HG03103 (cell line): ENCODE data around the gene UNC5C.

ENCODE experiments used
- ATAC-seq: cut with Tn5 transposase; IDR thresholded peaks from one replicate; pipeline ENCODE4 v1.9.1; 2021; ENCODE audit warnings: low read depth; ENCODE audit not compliant: unreplicated experiment

UNC5C gene

GRCh38 chr4:95548738-95549245 lies at the start of gene UNC5C:
UNC5C (minus strand) TSS chr4:95548973.
- no peak for ATAC-seq

GRCh38 chr4:95596676-95597075 lies 47.9 kb upstream of the UNC5C start:
- ATAC-seq = no peak

GRCh38 chr4:95594629-95595028 lies 45.9 kb upstream of the UNC5C start:
- no peak for ATAC-seq

- no peak for ATAC-seq
Observed at GRCh38 chr4:95594013-95594412, 45.2 kb upstream of the UNC5C start.

GRCh38 chr4:95591278-95591677 lies 42.5 kb upstream of the UNC5C start:
- ATAC-seq = no peak

- no peak for ATAC-seq
Observed at GRCh38 chr4:95590615-95591014, 41.8 kb upstream of the UNC5C start.

GRCh38 chr4:95585016-95585695 lies 36.4 kb upstream of the UNC5C start:
- ATAC-seq = no peak

GRCh38 chr4:95580226-95580625 lies 31.5 kb upstream of the UNC5C start:
- no peak for ATAC-seq

GRCh38 chr4:95572304-95572991 lies 23.7 kb upstream of the UNC5C start:
- ATAC-seq = no peak

GRCh38 chr4:95571577-95571976 lies 22.8 kb upstream of the UNC5C start:
- ATAC-seq = no peak

GRCh38 chr4:95563638-95564337 lies 15.0 kb upstream of the UNC5C start:
- ATAC-seq = no peak

- no peak for ATAC-seq
Observed at GRCh38 chr4:95560774-95561173, 12.0 kb upstream of the UNC5C start.

GRCh38 chr4:95556207-95556859 lies 7.6 kb upstream of the UNC5C start:
- no peak for ATAC-seq

- ATAC-seq = no peak
Observed at GRCh38 chr4:95552942-95553550, 4.3 kb upstream of the UNC5C start.

- ATAC-seq = no peak
Observed at GRCh38 chr4:95551653-95552052, 2.9 kb upstream of the UNC5C start.

GRCh38 chr4:95550115-95550987 lies 1.6 kb upstream of the UNC5C start:
- ATAC-seq = no peak

- peak; percentile 91 for ATAC-seq
Observed at GRCh38 chr4:95549246-95550114, 707 bp upstream of the UNC5C start.

- no peak for ATAC-seq
Observed at GRCh38 chr4:95547715-95548471, 880 bp downstream of the UNC5C start.
